NCI-H524 (cell line): ENCODE results near the gene ST6GALNAC5.

Experiments
- DNase-seq, 2 experiments: peaks; one replicate each; lab custom pipeline; 2025; lab: John Stamatoyannopoulos, UW

ST6GALNAC5 gene

GRCh38 chr1:77014073-77014788 lies 147.0 kb downstream of the ST6GALNAC5 start:
- DNase-seq: no peak

DNA sequence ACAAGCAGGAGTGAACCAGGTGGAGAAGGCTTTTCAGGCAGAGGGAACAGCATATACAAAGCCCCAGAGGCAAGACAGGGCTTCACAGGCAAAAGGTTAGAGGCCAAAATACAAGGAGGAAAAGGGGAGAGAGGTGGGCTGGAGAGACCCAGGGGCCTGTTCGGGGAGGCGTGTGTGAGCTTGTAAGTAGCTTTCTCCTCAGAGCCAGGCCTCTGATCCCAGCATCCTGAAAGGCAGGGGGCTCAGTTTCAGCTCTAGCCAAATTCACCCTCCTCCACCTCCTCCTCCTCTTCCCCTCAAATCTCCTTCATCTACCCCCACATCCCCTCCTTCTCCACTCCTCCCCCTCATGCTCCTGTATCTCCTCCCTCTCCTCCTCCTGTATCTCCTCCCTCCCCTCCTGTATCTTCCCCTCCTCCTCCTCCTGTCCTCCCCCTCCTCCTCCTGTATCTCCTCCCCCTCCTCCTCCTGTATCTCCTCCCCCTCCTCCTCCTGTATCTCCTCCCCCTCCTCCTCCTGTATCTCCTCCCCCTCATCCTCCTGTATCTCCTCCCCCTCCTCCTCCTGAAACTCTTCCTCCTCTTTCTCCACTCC lies 148.6 kb downstream of the ST6GALNAC5 start:
- DNase-seq: no peak

GRCh38 chr1:77016386-77016985 lies 149.2 kb downstream of the ST6GALNAC5 start:
- peak; percentile 81 to 85 for DNase-seq

- DNase-seq: peak; percentile 68 to 81
These were observed 151.0 kb downstream of the ST6GALNAC5 start for GRCh38 chr1:77018311-77018710.

- DNase-seq: peak in 1 of 2 experiments; percentile 66
These were observed 151.5 kb downstream of the ST6GALNAC5 start for GRCh38 chr1:77018761-77019160.

DNA sequence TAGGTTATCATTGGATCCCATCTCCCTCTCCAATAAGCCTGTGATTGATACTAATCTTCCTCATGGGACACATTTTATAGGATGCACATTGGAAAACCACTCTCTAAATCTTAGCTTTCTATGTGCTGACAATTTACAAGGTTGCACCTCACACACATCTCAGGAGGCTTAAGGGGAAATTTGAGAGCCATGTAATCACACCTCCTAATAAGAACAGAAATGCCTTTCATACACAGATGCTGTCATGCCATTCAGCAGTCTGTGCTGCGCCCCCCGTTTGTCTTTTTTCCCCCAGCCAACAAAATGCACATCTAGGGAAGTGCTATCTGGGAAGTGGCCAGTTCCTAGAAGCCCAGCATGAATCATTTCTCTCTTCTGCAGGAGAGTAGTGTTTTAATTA lies 154.5 kb downstream of the ST6GALNAC5 start:
- DNase-seq: no peak

- DNase-seq: no peak
These were observed 157.2 kb downstream of the ST6GALNAC5 start for GRCh38 chr1:77024500-77024899.

DNA sequence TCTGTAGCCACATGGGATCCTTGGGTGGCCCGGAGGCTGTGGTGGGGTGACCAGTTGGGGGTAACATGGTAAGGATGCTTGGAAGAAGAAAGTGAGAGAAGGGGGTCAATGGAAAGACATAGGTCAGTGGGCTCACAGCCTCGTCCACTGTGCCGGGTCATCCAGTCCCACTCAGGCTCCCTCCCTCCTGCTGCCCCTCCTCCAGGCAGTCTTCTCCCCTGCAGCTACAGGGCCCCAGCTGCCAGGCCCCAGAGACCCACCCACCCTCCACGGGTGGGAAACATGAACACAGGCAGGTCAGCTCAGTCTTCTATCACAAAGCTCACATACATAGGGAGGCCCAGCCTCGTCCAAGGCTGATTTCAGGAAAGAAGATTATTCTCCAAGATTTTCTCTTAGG lies 158.3 kb downstream of the ST6GALNAC5 start:
- DNase-seq: no peak

DNA sequence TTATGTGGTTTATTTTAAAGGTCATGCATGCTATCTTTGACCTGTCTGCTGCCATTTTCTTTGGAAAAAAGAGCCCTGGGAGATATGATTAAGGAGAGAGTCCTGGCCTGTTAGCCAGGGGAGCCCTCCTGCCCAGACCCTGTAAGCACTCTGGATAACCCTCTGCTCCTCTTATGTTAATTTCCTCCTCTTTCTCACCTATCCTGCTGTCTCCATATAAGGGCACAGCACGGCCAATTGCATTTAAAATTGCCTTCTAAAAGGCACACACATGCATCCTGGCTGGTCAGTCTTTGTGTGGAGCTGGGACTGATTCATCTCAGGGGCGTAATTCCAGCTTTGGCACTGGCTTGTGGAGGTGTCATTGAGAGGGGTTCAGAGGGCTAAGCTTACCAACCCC lies 158.9 kb downstream of the ST6GALNAC5 start:
- DNase-seq: no peak

DNA sequence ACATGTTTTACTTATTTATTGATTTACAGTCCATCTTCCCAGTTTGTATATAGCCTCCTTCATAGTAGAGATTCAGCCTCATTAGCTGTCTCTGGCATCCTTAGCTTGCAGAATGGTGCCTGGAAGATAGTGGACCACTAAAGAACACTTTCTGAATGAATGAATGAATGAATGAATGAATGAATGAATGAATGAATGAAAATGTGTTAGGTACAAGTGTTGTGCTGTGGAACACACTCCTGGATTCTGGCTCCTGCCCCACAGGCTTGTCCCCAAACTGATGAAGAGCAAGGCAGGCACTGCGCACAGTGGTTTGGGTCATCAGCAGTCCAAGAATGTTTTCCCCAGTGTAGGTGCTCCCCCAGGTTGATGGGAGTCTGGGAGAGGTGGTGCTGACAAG lies 159.4 kb downstream of the ST6GALNAC5 start:
- DNase-seq: no peak

DNA sequence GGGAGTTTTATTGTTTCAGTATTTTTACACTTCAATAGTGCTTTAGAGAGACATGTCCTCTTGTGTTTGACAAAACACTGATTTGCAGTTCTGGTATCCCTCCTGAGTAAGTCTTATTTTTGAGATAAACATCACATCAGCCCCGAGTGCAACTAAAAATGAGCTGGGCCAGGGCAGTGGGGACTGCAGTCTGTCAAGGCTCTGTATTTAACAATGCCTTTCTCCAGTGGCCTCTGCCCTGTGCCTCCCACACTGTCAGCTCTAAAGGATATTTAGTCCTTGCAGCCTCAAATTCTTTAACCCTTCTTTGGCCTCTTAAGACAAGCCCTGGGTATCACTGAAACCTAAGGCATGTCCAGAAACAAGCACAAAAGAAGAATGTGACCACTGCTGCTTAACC lies 160.6 kb downstream of the ST6GALNAC5 start:
- DNase-seq: no peak

GRCh38 chr1:77030401-77031105 lies 163.3 kb downstream of the ST6GALNAC5 start:
- no peak for DNase-seq

DNA sequence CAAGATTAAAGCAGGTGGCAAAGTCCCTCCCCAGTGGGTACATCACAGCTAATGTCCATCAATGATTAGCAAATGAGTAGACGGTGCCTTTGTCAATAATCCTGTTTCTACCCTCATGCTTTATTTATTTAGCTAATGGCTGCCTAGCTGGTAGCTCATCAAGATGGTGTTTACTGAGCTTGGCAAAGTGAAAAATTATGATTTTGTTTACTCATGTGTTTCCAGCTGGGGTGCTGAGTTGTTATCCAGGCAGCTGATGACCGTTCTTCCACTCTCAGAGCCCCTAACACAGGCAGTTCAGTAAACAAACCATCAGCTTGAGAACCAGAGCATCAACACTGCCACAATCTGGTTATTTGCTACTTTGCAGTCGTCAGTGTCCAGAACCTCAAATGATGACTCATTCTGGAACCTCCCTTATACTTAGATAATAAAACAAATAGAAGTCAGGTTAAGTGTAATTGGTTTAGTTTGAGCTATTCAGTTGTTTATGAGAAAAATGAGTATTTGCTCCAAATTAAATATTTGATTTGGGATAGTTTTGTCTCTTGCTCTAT lies 163.9 kb downstream of the ST6GALNAC5 start:
- DNase-seq: no peak

DNA sequence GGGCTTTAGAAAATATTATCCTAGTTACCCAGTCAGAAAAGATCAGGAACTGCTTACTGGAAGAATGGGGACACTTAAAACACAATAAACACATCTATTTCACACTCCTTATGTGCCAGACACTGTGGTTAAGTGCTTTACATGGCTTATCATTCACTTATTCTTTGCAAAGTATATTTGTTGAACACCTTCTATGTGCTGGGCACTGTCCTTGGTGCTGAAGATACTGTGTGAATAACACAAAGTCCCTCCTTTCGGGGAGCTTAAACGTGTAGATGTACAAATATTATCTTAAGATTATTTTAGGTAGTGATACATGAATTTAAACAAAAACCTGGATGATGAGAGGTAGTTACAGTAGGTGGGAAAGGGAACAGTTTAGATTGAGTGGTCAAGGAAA lies 169.3 kb downstream of the ST6GALNAC5 start:
- DNase-seq: no peak

DNA sequence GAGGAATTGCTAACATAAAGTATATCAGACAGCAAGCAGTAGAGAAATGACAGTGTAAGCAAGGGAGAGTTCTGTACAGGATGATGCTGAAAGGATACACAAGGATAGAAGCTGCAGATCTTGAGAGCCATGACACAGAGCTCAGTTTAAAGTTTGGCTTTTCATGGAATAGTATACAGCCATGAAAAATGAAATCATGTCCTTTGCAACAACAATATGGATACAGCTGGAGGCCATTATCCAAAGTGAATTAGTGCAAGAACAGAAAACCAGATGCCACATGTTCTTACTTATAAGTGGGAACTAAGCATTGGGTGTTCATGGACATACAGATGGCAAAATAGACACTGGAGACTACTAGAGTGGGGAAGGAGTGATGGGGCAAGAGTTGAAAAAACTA lies 169.8 kb downstream of the ST6GALNAC5 start:
- no peak for DNase-seq

GRCh38 chr1:77038000-77038399 lies 170.7 kb downstream of the ST6GALNAC5 start:
- no peak for DNase-seq

- peak in 1 of 2 experiments; percentile 15 for DNase-seq
These were observed 171.8 kb downstream of the ST6GALNAC5 start for GRCh38 chr1:77039111-77039510.

DNA sequence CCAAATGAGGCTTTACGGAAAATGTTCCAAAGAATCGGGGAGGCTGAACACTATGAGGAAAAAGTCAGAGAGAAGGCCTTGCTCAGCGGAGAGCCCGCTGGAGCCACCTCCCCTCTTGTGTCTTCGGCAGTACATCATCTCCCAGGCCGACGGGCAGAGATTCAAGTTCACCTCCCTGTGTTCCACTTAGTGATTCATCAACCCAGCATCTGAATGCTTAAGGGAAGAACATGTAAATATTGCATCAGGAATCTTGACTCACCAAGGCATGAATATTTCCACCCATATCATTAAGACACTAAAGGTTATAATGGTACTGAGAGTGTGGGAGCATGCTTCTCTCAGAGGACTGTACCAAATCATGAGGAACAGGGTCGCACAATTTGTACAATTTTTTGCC lies 172.5 kb downstream of the ST6GALNAC5 start:
- DNase-seq: no peak

DNA sequence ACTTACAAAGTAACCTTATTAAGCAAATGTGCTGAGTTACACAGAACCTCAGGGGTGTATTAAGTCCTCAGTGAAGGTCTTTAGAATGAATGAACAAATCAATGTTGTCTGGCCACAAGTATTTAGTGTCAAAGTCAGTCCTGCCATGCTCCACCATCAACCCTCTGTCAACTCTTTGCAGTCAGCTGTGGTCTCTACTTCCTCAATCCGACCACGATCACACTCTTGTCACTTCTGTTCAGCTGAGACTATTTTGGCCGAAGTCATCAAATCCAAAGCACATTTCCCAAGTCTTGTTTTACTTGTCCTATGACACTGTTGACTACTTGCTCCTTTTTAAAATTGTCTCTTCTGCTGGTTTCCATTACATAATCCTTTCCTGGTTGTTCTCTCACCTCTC lies 173.5 kb downstream of the ST6GALNAC5 start:
- DNase-seq: no peak

DNA sequence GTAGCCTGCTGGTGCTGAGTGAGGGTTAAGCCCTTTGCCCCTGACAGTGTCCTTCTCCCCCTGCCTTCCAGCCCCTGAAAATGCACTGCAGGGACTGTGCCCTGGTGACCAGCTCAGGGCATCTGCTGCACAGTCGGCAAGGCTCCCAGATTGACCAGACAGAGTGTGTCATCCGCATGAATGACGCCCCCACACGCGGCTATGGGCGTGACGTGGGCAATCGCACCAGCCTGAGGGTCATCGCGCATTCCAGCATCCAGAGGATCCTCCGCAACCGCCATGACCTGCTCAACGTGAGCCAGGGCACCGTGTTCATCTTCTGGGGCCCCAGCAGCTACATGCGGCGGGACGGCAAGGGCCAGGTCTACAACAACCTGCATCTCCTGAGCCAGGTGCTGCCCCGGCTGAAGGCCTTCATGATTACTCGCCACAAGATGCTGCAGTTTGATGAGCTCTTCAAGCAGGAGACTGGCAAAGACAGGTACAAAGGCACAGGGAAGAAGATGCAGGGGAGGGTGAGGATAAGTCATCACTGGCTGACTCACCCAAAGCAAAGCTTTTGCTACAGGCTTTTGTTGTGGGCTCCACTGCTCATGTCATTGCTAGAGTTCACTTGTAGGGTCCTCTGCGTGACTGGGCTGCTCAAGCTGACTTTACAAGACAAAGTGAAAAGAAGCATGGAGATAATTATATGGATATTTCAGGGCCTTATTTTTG lies 177.0 kb downstream of the ST6GALNAC5 start:
- DNase-seq: no peak

- DNase-seq: no peak
These were observed 180.3 kb downstream of the ST6GALNAC5 start for GRCh38 chr1:77047575-77047974.
